Smooth muscle cell of the pulmonary artery (primary cell): ENCODE measurements around the gene SLC22A7. TPM values are rescaled to one million over a fixed set of nuclear protein-coding genes. Genes with fewer than 3 reads are reported as not detected.

ENCODE experiments used
- total RNA-seq: library from RNA; depleted of rRNA; stranded (reverse); fragments of >200 nt; gene quantifications from 2 replicates; pipeline ENCODE4 v1.2.3, GENCODE V29; 2014

SLC22A7 gene
- total RNA-seq: not detected in 2 replicates

GRCh38 chr6:43297644-43298564, at the start of gene SLC22A7:
SLC22A7 (plus strand) TSS chr6:43298260; CDS start chr6:43298359, 99 bp downstream.

GRCh38 chr6:43308101-43308989, 10.3 kb downstream of the SLC22A7 start, which contains the start of gene CRIP3:
CRIP3 (minus strand) TSS chr6:43308826; CDS start chr6:43308792, 34 bp downstream.

Other genes starting within 250 kb of the SLC22A7 start
- gene CUL7, start 244.4 kb upstream of the SLC22A7 start, total RNA-seq: 68.9 and 77.8 TPM in 2 replicates
- 16.3 and 19.5 TPM in 2 replicates for gene MRPL2, start 238.8 kb upstream of the SLC22A7 start, total RNA-seq
- gene KLC4, start 238.6 kb upstream of the SLC22A7 start, total RNA-seq: 19.8 and 24.2 TPM in 2 replicates
- 36.5 and 85.2 TPM in 2 replicates for gene PTK7, start 221.9 kb upstream of the SLC22A7 start, total RNA-seq
- 19.1 and 27.0 TPM in 2 replicates for gene SRF, start 127.0 kb upstream of the SLC22A7 start, total RNA-seq
- 28.3 and 41.0 TPM in 2 replicates for gene CUL9, start 116.1 kb upstream of the SLC22A7 start, total RNA-seq
- 29.1 and 40.7 TPM in 2 replicates for gene DNPH1, start 68.8 kb upstream of the SLC22A7 start, total RNA-seq
- 0.07 TPM in 1 of 2 replicates, not detected in the other for gene TTBK1, start 54.8 kb upstream of the SLC22A7 start, total RNA-seq
- 0.39 TPM in 1 of 2 replicates, not detected in the other for gene CRIP3, start 10.6 kb downstream of the SLC22A7 start, total RNA-seq
- gene ZNF318, start 71.4 kb downstream of the SLC22A7 start, total RNA-seq: 8.0 and 9.5 TPM in 2 replicates
- 24.1 and 30.9 TPM in 2 replicates for gene ABCC10, start 129.3 kb downstream of the SLC22A7 start, total RNA-seq
- gene DLK2, start 157.3 kb downstream of the SLC22A7 start, total RNA-seq: 0.20 and 0.86 TPM in 2 replicates
- gene TJAP1, start 179.3 kb downstream of the SLC22A7 start, total RNA-seq: 9.6 and 13.7 TPM in 2 replicates
- gene LRRC73, start 212.1 kb downstream of the SLC22A7 start, total RNA-seq: 0.78 and 1.4 TPM in 2 replicates
- 105 and 112 TPM in 2 replicates for gene YIPF3, start 218.7 kb downstream of the SLC22A7 start, total RNA-seq
- 16.6 and 24.9 TPM in 2 replicates for gene POLR1C, start 218.8 kb downstream of the SLC22A7 start, total RNA-seq